PC-3 (cell line): ENCODE results near the gene ATG5. TPM values are rescaled to one million over a fixed set of nuclear protein-coding genes. Genes with fewer than 3 reads are reported as not detected.

ENCODE experiments used
- ATAC-seq: fragments of 200-7000 bp; cut with Tn5 transposase; 2 replicates; pipeline ENCODE4 v1.9.1; 2020; ENCODE audit warnings: mild to moderate bottlenecking, moderate library complexity
- BruUV-seq: library from RNA; stranded (reverse); fragments of 400-500 nt; replicated peaks from 2 replicates; lab custom pipeline; 2021; lab: Mats Ljungman, UMichigan
- CTCF ChIA-PET: fragments of 300-600 bp; sonication (Branson Sonifier 250); formaldehyde crosslinking; loops from one replicate; lab custom pipeline; 2022; ENCODE audit warnings: antibody characterized with exemption; lab: Charles Lee
- POLR2A ChIA-PET: fragments of 300-600 bp; sonication (Branson Sonifier 250); formaldehyde crosslinking; loops from one replicate; lab custom pipeline; 2022; ENCODE audit warnings: antibody characterized with exemption; ENCODE audit not compliant: unreplicated experiment; lab: Charles Lee
- DNase-seq: peaks from one replicate; pipeline ENCODE4 v3.0.0-alpha.2; 2015
- H2AFZ ChIP-seq: fragments of 300-600 bp; sonication (generic); 2 replicates; pipeline ENCODE4 v1.6.0; 2016; ENCODE audit warnings: antibody characterized with exemption, low read length
- H3F3A ChIP-seq: fragments of 300-600 bp; sonication (generic); one replicate; pipeline ENCODE4 v1.6.0; 2017; ENCODE audit warnings: antibody characterized with exemption, low read length, control low read depth, mild to moderate bottlenecking; ENCODE audit not compliant: unreplicated experiment
- H3K27ac ChIP-seq: fragments of 300-600 bp; sonication (generic); 2 replicates; pipeline ENCODE4 v1.5.1; 2016; ENCODE audit warnings: mild to moderate bottlenecking, low read length
- H3K27me3 ChIP-seq: fragments of 300-600 bp; sonication (generic); 2 replicates; pipeline ENCODE4 v1.6.1; 2016; ENCODE audit warnings: low read length, mixed read lengths
- H3K36me3 ChIP-seq: fragments of 300-600 bp; sonication (generic); 2 replicates; pipeline ENCODE4 v1.6.1; 2016; ENCODE audit warnings: low read depth, mixed run types, low read length, mixed read lengths
- H3K4me1 ChIP-seq: fragments of 300-600 bp; sonication (generic); 2 replicates; pipeline ENCODE4 v1.5.1; 2016; ENCODE audit warnings: low read length; ENCODE audit not compliant: insufficient read depth
- H3K4me2 ChIP-seq: fragments of 300-600 bp; sonication (generic); 2 replicates; pipeline ENCODE4 v1.6.0; 2016; ENCODE audit warnings: low read length
- H3K4me3 ChIP-seq: fragments of 300-600 bp; sonication (generic); 2 replicates; pipeline ENCODE4 v1.5.1; 2016; ENCODE audit warnings: mild to moderate bottlenecking, low read length, mixed read lengths
- H3K79me2 ChIP-seq: fragments of 300-600 bp; sonication (generic); 2 replicates; pipeline ENCODE4 v1.6.1; 2017; ENCODE audit warnings: low read length, mixed read lengths
- H3K9ac ChIP-seq: fragments of 300-600 bp; sonication (generic); 2 replicates; pipeline ENCODE4 v1.6.0; 2016; ENCODE audit warnings: mild to moderate bottlenecking, low read length
- H3K9me2 ChIP-seq: fragments of 300-600 bp; sonication (generic); replicated peaks from 2 replicates; pipeline ENCODE4 v1.6.1; 2016; ENCODE audit warnings: mixed run types, low read length, mixed read lengths
- H3K9me3 ChIP-seq: fragments of 300-600 bp; sonication (generic); 2 replicates; pipeline ENCODE4 v1.6.1; 2016; ENCODE audit warnings: low read length, mixed read lengths
- H4K20me1 ChIP-seq: fragments of 300-600 bp; sonication (generic); 2 replicates; pipeline ENCODE4 v1.6.1; 2016; ENCODE audit warnings: low read length, mixed read lengths
- EZH2 ChIP-seq: fragments of 300-600 bp; sonication (generic); IDR thresholded peaks from one replicate; pipeline ENCODE4 v1.6.1; 2017; ENCODE audit warnings: antibody characterized with exemption, mild to moderate bottlenecking, low read length; ENCODE audit not compliant: unreplicated experiment
- EZH2phosphoT487 ChIP-seq: fragments of 300-600 bp; sonication (generic); IDR thresholded peaks from 2 replicates; pipeline ENCODE4 v1.6.1; 2018; ENCODE audit warnings: mild to moderate bottlenecking, antibody characterized with exemption, low read length, borderline replicate concordance
- intact Hi-C: fragments of 100-400 bp; cut with micrococcal nuclease; formaldehyde crosslinking; loops from 2 replicates; pipeline ENCODE4 v1.9.0; 2023
- total RNA-seq: library from RNA; depleted of rRNA; stranded (reverse); fragments of >200 nt; gene quantifications from 2 replicates; pipeline ENCODE4 v1.2.3, GENCODE V29; 2014
- TF ChIP-seq, protein P1 (sequence below): fragments of 300-600 bp; sonication (generic); conservative IDR thresholded peaks from 2 replicates; pipeline ENCODE4 v1.5.1; 2017; ENCODE audit warnings: antibody characterized with exemption, low read depth, mild to moderate bottlenecking, low read length

ATG5 gene
- total RNA-seq, 1 experiment from 2014 or later, result 38.8 TPM

DNA sequence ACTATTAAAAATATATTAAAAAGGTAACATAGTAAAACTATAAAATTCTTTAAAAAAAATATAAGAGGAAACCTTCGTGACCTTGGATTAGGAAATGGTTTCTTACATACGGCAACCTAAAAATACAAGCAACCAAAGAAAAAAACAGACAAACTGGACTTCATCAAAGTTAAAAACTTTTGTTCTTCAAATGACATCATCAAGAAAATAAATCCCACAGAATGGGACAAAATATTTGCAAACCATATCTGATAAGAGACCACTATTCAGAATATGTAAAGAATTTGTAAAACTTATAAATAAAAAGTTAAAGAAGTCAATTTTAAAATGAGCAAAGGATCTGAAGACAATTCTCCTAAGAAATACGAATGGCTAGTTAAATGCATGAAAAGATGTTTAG, 110.0 kb downstream of the ATG5 start:
- TF ChIP-seq EZH2 (no peak), EZH2phosphoT487 (no peak)
- TF ChIP-seq, protein P1, sequence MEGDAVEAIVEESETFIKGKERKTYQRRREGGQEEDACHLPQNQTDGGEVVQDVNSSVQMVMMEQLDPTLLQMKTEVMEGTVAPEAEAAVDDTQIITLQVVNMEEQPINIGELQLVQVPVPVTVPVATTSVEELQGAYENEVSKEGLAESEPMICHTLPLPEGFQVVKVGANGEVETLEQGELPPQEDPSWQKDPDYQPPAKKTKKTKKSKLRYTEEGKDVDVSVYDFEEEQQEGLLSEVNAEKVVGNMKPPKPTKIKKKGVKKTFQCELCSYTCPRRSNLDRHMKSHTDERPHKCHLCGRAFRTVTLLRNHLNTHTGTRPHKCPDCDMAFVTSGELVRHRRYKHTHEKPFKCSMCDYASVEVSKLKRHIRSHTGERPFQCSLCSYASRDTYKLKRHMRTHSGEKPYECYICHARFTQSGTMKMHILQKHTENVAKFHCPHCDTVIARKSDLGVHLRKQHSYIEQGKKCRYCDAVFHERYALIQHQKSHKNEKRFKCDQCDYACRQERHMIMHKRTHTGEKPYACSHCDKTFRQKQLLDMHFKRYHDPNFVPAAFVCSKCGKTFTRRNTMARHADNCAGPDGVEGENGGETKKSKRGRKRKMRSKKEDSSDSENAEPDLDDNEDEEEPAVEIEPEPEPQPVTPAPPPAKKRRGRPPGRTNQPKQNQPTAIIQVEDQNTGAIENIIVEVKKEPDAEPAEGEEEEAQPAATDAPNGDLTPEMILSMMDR, result no peak
- no peak overlapping the region for H3K9ac ChIP-seq
- no peaks in the 10 kb centered on the region for H3K79me2 ChIP-seq
- no peak overlapping the region for H3K4me3 ChIP-seq
- H3K27ac ChIP-seq, result no peak overlapping the region
- CTCF ChIA-PET, result no interaction called here
- H3K9me2 ChIP-seq, result no peaks in the 10 kb centered on the region
- no TSS peak for BruUV-seq
- no peaks in the 10 kb centered on the region for H3K36me3 ChIP-seq
- POLR2A ChIA-PET, result no interaction called here
- no peaks in the 10 kb centered on the region for H3K27me3 ChIP-seq
- H2AFZ ChIP-seq, result no peak overlapping the region
- no peaks in the 10 kb centered on the region for H3F3A ChIP-seq
- ATAC-seq (no peak), DNase-seq (no peak)
- no peak overlapping the region for H3K4me2 ChIP-seq
- no peaks in the 10 kb centered on the region for H3K9me3 ChIP-seq
- intact Hi-C loops, result no loop called here
- no peaks in the 10 kb centered on the region for H3K4me1 ChIP-seq
- H4K20me1 ChIP-seq, result no peaks in the 10 kb centered on the region

DNA sequence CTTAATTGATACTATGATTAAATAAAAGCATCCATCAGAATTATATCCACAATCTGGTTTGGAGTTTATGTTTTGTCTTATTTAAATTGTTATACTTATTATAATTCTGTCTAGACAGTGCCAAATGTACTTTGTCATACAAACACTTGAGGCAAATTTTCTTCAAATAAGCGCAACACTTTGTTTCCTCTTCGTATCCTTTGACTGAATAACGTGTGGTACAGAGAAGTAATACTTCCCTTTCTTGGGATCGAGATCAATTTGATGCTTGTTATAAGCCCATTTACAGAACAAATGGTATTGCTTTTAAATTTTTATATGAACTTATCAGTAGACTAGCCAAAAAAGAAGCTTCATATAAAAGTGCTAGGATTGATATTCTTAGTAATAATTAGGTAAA, 111.0 kb downstream of the ATG5 start:
- ChIA-PET CTCF (no interaction called here), POLR2A (no interaction called here)
- H3K27ac ChIP-seq, result no peak overlapping the region
- intact Hi-C loops, result no loop called here
- no peak overlapping the region for H3K9ac ChIP-seq
- H3K4me1 ChIP-seq, result no peaks in the 10 kb centered on the region
- no TSS peak for BruUV-seq
- H4K20me1 ChIP-seq, result no peaks in the 10 kb centered on the region
- H3F3A ChIP-seq, result no peaks in the 10 kb centered on the region
- ATAC-seq (no peak), DNase-seq (no peak)
- no peak overlapping the region for H2AFZ ChIP-seq
- no peaks in the 10 kb centered on the region for H3K9me3 ChIP-seq
- H3K4me3 ChIP-seq, result no peak overlapping the region
- no peaks in the 10 kb centered on the region for H3K27me3 ChIP-seq
- H3K36me3 ChIP-seq, result no peaks in the 10 kb centered on the region
- H3K9me2 ChIP-seq, result no peaks in the 10 kb centered on the region
- no peaks in the 10 kb centered on the region for H3K79me2 ChIP-seq
- TF ChIP-seq EZH2phosphoT487 (no peak), EZH2 (no peak)
- TF ChIP-seq, protein P1, result no peak
- H3K4me2 ChIP-seq, result no peak overlapping the region

DNA sequence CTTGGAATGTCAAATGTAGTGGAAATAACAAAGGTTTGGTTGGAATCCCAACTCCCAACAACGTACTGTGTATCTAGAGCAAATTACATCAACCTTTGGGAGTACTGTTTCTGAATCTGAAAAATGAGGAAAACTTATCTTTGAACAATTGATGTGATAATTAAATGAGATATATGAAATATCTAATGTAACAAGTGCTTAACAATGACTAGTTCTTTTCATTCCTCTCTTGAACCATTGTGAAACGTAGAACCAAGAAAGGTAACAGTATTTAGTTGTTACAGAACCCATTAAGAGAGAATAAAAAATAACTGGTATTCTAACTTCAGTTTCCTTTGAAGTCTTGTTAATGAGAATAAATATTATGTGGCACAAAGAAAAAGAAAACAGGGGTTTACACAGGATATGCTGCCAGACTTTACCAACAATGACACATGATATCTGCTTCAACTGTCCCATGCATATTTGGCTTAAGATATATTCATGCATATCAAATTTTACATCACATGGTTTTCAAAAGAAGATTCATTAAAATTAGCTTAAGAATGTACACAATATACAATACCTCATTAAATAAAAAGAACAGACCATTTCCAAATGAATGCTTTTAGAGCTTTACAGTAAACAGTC, 111.8 kb downstream of the ATG5 start:
- BruUV-seq, result no TSS peak
- no peak for TF ChIP-seq EZH2
- TF ChIP-seq EZH2phosphoT487, result no peak
- TF ChIP-seq, protein P1, result no peak
- Histone ChIP-seq H4K20me1 (no peaks in the 10 kb centered on the region), H3K27me3 (no peaks in the 10 kb centered on the region), H3K9ac (no peak overlapping the region), H3K9me3 (no peaks in the 10 kb centered on the region), H3K4me1 (no peaks in the 10 kb centered on the region), H3K4me2 (no peak overlapping the region), H2AFZ (no peak overlapping the region), H3F3A (no peaks in the 10 kb centered on the region), H3K79me2 (no peaks in the 10 kb centered on the region), H3K9me2 (no peaks in the 10 kb centered on the region), H3K27ac (no peak overlapping the region), H3K4me3 (no peak overlapping the region), H3K36me3 (no peaks in the 10 kb centered on the region)
- DNase-seq (no peak), ATAC-seq (no peak)
- intact Hi-C loops, result no loop called here
- ChIA-PET POLR2A (no interaction called here), CTCF (interaction anchor here (0.6 kb wide), 1 partner anchor 10 kb away, joined by 3 read pairs; no protein-coding TSS in a partner anchor)
